ENCODE results near the gene TMEM138.

The TMEM138 gene

DNA sequence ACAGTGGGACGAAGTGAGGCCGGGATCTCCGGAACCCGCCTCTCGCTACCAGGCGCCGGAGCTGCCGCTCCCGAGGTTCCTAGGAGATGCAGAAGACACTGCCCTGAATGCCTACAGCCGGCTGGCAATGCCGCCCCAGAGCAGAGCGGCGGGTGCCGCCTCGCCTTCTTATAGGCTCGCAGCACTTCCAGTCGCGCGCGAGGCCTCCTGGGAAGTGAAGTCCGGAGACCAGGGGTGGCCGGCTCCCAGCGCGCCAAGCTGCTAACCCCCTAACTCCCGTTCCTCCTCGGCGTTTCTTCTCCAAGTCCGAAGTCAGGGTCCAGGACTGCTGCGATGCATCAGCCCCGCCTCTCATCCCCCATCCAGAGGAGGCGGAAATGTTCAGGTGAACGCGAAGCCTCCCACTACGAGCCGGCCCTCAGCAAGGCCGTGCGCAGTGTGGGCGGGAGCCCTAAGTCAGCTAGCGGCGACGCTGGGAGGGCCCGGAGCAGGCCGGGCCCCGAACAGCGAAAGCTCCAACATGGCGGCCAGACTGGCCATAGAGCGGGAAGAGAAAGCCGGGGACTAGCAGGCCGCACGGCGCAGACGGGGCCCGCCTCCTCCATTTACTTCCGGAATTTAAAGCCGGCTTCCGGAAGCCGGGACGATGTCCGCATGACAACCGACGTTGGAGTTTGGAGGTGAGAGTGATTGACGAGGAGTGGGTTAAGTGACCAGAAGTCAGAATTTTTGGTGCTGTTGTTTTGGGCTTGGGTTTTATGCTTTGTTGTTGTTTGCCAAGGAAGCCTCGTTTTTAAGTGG, at the start of gene TMEM138, which contains the start of gene CYB561A3:
Gene TMEM138 (plus strand): TSS at position 634 of the 801 bp plus-strand sequence. CDS start 2,017 bp downstream, outside the sequence.
Gene CYB561A3 (minus strand): TSS at position 142 of the 801 bp plus-strand sequence. CDS start 5,169 bp downstream, outside the sequence.
- DNase-seq = peak; percentile 94

DNA sequence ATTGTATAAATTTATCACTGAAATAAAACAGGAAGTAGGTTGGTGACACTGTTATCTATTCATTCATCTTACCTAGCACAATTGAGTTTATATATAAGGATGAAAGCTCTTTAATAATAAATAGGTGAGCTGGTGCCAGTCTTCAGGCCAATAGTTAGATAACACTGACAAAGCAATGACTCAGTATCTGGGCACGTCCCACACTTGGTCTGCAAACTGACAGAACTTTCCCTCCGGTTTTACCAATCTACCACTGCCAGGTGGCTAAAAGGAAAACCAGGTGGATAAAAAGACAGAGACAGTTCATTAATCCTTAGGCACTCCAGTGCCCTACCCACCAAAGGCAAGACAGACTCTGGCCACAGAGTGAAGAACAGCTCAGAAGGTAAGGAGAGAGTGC, 46.9 kb upstream of the TMEM138 start:
- no peak for DNase-seq

DNA sequence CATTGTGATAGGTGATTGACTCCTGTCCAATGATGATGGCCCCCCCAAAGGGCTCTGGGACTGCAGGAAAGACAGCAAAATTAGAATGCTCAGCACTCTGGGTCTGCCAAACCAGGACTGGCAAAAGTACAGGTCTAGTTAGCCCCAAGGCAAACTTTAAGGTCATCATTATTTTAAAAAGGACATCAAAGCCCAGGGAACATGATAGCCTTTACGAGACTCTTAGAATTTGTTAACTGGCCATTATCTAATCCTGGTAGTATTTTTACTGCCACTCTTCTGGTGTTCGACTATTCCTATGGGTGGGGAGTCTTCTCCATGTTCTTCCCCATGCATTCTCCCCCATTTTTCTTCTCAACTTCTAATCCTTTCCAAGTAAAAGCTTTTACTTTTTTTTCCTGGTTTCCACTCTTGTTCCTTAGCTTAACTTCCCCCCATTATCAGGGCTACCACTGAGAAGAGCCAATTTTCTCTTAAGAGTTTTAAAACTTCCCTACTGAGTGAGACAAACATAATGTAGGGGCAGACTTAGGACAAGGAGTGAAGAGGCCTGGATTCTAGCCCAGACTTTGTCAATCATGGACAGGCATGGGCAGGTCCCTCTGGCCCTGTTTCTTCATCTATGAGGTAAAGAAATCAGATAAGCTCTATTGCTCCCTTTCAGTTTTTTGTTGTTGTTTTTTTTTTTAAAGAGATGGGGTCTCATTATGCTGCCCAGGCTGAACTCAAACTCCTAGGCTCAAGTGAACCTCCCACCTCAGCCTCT, 36.3 kb upstream of the TMEM138 start:
- peak; percentile 58 for DNase-seq

DNA sequence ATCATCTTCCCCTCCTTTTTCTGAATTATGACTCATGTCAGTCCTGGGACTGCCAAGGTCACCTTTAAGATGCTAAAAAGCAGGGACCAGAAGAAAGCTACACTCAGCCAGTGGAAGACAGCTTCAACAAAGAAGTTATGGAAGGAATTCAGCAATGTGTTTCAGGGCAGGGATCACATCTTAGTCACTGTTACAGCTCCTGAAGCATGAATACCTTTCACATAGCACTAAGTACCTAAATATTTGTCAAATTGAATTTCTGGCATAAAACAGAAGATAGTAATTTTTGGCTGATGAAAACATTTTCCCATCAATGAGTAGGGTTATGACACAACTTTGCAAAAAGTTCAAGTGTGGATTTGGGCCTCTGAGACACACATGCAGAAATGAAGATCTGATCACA, 34.5 kb upstream of the TMEM138 start:
- DNase-seq = no peak

DNA sequence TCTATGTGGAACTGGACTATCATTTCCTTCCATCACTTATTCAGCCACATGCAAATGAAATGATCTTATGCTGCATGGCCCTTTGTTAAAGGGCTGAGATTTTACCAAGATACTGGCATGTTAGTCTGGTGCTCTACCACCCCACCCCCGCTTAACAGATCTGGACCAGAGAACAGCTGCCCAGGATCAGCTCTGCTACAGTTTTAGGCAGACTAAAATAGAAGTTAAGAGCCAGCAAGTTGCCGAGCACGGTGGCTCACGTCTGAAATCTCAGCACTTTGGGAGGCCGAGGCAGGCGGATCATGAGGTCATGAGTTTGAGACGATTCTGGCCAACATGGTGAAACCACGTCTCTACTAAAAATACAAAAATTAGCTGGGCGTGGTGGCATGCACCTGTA, 33.8 kb upstream of the TMEM138 start:
- DNase-seq = no peak

DNA sequence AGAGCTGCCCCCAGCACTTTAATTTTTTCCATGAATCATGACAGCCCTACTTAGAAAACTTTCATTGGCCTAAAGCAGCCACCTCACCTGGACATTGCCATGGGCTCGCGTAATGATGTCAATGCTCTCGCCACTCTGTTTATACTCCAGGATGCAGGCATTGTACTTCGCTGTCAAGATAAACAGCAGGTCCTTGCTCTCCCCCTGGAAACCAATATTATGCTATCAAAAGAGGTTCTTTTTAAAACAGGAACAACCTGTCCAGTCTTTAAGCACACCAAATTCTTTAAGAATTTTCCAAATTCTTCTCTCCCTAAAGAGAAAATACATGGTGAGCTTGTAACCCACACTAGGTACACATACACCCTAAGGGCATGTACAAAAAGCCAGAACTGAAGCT, 32.3 kb upstream of the TMEM138 start:
- DNase-seq = no peak

DNA sequence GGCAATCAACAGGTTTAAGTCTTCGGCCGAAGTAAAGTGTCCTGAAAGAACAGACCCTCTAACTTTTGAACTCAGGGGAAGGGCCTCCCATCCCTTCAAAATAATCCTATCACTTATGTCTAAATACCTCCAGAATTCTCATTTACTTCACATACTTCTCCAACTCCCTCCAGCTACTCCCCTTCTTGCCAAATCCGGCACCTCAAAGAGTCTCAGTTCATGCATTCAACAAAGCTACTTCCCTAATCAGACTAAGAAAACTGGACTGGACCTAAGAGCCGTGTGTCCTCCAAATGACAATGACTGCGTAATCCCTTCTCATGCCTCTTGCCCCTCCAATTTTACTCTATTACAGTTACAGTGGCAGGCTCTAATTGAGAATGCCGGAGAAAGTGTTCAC, 30.5 kb upstream of the TMEM138 start:
- DNase-seq = no peak

DNA sequence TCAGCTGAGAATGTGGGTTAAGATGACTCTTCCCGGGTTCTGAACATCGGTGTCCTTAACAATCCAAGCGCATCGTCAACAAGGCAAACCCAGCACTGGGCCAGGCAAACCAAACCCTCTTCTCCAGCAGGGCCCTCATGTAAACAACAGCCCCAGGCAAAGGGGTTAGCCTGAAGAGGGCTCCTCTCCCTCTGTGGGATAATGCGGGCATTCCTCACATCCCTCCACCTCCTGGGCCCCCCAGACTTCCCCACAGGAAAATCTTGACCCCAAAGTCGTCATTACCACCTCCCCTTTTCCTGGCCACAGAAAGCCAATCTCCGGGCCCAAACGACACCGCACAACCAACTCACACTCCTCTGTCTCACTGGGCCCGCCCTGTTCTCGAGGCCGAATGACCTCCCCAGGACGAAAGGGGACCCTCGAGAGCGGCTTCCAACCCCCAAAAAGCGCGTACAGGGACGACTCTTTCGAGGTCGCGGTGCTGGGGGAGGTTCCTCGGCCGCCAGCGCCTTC, 29.8 kb upstream of the TMEM138 start:
- DNase-seq = no peak

DNA sequence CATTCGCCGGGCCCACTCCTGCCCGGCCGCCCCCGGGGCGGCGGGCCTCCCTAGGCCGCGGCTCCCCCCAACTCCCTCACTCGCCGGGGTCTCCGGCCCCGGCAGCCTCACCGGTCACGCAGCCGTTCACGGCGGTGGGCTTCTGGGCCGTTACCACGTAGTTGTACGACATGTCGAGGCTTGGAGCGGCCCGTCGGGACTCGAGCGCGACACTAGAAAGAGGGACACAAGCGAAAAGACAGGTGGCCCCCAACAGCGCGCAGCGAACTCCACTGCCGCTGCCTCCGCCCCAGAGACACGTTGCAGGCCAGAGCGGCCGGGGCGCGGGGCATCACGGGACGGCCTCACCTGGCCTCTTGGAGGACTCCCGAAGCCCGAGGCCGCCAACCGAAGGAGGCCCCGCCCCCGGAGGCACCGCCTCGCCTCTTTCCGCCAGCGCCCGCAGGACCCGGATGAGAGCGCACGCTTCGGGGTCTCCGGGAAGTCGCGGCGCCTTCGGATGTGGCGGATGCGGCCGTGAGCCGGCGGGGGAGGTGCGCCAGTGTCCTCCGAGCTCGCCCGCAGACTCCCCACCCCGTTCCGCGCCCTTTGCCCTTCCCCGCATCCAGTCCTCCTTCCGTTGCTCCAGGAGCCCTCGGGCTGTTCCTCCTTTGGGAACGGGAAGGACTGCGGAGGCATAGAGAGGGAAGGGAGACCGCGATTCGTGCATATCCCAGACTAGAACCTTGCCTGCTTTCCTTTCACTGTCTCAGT, 29.2 kb upstream of the TMEM138 start, which contains the start of the genes DDB1 and TKFC:
Gene DDB1 (minus strand): TSS at position 309 of the 753 bp plus-strand sequence. CDS start 137 bp downstream, at position 172.
Gene TKFC (plus strand): TSS at position 432 of the 753 bp plus-strand sequence. CDS start 1,501 bp downstream, outside the sequence.
- peak; percentile 84 for DNase-seq

DNA sequence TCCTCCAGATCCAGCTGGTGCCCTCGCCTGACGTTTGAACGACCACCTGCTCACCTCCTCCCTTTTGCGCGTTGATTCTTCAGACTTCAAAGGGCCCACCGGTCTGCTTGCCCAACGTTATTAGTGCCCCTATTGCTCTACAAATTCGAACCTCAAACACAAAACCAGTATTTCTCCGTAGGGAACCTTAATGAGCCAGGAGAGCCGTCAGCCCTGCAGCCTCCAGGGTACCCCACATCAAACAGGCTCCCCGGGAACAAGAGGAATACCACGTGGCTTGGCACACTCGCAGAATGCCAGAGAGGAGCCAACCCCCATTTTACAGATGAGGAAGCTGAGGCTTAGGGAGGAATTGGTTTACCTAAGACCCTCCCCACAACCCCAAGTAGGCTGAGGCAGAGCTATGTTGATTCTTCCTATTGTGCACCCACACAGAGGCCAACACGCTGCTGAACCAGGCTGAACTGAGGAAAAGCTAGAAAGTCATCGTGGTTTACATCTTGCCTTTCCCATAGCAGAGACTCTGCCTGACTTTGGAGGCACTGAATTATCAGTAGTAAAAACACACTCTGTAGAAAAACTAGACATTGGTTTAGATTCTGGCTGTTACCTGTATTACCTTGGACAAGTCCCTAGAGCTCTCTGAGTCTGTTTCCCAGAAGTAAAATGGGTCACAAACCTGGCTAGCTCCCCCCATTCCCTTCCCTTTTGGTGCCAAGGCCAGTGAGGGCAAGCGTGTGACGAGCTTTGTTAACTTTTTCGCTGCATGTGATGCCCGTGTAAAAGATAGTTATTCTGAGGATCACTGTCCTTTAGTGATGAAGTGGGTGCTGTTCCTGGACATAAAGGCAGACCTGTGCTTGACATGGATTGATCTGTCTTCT, 28.4 kb upstream of the TMEM138 start:
- DNase-seq = no peak

DNA sequence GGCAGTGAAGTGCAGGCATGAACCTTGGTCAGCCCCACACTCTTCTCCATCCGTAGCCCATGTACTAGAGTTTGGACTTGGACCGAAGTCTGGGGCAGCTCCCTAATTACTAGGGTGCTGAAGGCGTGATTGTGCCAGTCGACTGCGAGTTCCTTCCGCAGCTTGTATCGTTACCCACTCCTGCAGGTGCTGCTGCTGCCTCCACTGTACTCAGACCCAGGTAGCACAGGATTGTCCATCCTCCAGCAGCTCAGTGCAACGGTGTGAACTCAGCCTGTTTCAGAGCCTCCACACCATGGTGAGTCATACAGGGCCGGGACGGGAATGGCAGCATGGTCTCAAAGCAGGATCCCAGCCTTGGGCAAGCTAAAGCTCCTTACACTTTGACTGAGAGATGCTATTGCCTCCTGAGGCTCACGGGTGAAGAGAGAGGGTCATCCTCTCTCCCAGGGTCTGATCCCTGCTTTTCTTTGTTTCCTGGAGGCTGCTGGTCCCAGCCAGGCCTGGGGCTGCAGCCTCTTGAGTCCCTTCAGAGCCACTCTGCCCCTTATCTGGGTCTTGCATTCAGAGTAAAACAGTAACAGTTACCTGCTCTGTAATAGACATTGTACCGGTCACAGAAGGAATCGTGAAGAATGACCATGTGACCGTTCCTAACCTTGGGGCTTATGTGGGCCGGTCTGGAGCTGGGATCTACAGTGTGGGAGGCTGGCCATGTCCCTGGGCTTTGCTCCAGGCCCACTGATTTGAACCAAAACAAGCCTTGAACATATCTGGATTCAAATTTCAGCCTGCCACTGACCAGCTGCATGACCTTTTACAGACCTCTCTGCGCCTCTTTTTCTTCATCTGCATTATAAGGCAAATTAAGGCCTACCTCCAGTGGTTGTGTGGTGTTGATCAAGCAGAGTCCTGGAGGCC, 27.5 kb upstream of the TMEM138 start:
- no peak for DNase-seq

DNA sequence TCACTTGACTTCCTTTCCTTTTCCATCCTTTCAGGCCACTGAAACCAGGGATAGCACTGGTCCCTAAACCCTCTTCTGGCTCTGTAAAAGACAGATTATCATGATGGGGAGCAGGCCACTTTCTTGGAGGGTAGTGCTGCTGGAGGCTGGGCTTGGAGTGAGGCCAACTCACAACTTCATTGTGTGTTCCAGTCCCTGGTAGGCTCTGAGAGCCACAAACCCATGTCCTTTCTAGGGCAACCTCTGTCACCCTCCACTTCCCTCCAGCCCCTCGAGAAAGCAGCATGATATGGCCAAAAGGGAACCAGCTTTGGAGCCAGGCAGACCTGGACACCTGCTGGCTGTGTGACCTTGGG, 26.8 kb upstream of the TMEM138 start:
- no peak for DNase-seq

DNA sequence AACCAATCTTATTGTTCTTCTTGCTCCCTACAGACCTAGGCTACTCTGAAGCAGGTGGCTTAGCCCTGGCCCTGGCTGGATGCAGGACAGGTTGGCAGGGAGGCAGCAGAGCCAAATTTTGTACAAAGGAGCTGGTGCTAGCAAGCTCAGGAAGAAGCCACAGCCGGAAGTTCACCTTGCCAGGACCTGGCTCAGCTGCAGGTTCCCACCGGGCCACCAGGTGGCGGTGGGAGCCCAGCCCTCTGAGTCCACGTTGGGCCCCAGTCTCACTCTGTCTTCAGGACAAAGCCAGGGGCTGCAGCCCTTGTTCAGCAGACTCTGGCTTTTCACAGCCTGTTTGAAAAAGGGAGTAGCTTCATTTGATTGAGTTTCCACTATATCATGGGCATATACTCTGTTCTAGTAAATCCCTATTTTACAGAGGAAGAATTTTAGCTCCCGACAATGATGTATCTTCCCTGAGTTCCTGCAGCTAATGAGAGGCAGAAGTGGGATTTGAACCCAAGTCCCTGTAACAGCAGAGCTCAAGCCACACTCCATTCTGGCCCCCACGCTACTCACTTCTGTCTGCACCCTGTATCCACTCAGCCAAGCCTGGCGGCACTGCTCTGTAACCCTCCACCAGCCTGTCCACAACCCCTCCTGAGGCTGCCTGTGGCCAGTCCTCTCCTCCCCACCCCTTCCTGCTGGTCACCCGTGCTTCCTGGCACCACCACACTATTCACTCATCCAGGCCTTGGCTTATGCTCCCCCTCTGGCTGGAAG, 25.8 kb upstream of the TMEM138 start:
- DNase-seq = peak; percentile 44

DNA sequence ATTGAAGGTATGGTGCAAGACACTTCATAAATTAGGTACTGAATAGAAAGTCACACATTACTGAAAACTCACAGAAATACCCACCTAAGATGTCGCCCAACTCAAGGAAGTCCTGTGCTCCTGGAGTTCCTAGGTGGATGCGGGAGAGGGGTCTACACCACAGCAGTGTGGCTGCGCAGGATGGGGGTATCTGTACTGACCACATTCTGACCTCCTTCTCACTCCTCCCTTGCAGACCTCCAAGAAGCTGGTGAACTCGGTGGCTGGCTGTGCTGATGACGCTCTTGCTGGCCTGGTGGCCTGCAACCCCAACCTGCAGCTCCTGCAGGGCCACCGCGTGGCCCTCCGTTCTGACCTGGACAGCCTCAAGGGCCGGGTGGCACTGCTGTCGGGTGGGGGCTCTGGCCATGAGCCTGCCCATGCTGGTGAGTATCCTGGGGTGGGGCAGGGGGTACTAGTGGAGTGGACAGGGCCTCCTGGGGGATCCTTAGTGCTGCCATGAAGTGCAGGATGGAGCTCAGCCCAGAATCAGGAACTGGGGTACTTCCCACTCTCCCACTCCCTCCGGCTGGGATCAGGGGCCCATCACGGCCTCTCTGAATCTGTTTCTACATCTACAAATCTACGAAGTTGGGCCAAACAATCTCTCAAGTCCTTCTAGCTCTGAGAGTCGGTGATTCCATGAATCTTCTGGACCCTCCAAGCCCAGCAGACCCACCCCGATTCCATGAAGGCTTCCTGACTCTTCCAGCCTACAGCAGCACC, 24.3 kb upstream of the TMEM138 start:
- no peak for DNase-seq

DNA sequence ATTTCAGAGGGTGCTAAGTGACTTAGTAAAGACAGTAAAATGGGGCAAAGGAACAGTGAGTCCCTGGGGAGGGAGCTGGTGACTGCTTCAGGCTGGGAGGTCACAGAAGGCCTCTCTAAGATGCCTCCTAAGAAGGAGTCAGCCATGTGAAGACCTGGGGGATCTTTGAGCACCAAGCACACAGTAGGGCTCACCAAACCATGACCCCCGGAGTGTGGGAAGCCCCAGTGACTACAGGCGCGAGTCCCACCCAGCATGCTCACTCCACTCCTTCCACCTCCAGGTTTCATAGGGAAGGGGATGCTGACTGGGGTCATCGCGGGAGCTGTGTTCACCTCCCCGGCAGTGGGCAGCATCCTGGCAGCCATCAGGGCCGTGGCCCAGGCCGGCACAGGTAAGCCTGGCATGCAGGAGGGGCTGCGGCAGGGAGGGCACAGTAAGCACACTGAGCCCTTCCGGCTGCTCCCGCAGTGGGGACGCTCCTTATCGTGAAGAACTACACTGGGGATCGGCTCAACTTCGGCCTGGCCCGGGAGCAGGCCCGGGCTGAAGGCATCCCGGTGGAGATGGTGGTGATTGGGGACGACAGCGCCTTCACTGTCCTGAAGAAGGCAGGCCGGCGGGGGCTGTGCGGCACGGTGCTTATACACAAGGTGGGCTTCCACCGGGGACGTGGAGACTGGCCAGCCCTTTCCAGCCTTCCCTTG, 23.2 kb upstream of the TMEM138 start:
- no peak for DNase-seq

DNA sequence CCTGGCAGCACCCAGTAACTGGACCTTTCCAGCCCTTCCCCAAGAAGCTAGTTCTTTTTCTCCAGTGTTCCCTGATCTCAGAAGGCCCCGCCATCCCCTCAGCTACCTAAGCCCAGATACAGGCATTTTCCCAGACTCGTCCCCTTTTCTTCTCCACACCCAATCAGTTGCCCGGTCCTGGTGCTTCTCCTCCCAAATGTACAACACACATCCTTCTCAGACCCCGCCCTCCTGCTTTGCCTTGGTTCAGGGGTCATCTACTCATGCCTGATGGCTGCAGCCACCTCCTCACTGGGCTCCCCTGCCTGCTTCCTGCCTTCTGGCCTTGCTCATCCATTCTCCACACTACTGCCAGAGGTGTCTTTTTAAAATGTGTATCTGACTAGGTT, 22.7 kb upstream of the TMEM138 start:
- no peak for DNase-seq

DNA sequence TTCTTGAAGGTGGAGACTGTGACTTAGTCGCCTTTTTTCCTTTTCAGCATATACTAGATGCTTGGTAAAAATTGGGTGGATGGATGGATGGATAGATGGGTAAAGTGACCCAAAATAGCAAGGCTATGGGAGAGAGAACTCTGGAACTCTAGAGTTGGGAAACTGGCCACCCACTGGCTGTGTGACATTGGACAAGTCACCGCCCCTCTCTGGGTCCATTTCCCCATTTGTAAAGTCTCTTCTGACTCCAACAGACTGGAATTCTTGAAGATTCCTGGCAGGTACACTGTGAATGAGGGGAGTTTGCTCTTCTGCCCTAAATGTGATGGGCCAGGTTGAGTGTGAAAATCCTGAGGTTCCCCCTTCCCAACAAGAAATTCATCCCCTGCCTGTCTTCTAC, 21.2 kb upstream of the TMEM138 start:
- no peak for DNase-seq

DNA sequence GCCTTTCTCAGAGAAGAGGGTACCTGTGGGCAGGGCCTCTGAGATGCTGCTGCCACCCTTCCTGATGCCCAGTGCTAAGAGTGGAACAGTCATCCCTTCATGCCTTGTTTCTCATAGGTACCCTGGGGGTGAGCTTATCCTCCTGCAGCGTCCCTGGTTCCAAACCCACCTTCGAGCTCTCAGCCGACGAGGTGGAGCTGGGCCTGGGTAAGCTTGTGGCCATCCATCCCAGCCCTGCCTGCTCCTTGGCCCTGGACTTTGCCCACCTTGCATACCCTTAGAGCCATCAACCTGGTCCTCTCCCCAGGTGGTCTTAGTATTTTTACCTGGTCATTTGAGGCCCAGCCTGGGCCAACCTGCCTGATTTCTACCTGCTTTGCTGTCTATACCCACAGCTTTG, 20.5 kb upstream of the TMEM138 start:
- DNase-seq = no peak
